ENCODE results near the gene DPP10.

Gene DPP10

DNA sequence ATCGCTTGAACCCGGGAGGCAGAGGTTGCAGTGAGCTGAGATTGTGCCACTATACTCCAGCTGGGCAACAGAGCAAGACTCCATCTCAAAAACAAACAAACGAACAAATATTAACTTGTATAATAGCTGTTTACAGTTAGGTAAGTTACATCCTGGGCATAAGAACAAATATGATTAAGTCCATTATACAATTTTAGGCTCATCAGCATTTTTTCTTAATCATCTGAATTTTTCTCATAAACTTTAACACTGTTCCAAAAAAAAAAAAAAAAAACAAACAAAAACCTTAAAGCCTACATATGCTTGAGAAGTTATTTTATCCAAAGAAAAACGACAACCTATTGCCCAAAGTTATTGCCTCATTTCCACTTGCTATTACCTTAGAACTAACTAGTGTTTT, 1042.5 kb downstream of the DPP10 start:
- DNase-seq = no peak

DNA sequence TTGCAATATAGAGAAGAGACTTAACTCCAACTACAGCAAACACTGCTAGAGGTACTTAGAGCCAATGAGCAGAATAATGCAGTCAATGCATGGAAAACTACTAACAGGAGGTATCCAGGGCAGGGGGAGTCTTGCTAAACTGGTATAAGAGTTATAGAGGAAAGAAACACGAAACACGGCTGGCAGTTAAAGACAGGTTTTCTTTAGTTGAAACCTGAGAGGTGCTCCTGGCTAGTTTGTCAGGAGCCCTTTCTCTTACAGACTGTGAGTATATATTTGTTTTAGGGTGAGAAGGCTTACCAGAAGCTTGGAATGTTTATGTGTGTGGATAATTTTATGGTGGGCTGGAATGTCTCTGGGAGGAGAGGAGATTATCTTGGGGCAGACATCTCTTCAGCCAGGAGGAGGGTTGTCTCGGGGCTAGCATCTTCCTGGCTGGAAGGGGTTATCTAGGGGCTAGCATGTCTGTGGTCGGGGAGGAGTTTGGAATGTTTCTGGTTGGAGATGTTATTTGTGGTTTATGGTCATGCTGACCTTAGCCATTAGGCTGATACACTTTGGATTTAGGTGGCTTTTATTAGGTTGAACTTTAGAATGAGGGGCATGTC, 1048.8 kb downstream of the DPP10 start:
- DNase-seq = no peak

DNA sequence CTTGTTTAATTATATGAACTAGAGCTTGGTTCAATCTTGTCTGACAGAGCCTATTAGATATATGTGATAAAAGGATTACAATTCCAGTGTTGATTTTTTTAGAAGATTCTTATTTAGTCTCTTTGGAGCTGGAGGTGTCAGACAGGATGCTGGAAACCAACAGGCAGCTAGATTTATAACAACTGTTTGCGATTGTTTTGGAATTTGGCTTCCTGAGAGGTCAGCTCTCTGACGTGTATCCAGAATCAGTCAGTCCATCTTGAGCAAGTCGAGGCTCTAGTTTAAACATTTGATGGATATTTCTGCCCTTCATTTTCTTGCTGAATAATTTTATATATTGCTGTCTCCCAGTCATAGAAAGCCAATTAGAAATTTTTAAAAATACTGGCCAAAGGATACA, 1062.9 kb downstream of the DPP10 start:
- no peak for DNase-seq

DNA sequence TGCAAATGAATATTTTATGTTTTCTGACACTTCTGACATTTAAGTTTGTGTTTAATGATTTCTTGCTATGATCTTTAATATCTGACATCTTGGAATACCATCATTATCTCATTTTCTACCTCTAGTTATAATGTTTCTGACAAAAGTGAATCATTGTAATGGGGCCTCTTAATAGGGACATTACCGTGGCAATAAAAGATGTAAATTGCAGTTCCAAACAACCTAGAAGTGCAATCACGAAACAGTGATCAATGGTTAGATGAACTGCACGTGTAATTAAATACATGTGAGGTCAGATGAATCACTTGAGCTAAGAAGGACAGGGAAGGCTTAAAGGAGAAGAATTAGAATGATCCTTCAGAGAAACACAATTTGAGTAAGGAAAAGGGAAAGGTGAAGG, 1078.3 kb downstream of the DPP10 start:
- no peak for DNase-seq

DNA sequence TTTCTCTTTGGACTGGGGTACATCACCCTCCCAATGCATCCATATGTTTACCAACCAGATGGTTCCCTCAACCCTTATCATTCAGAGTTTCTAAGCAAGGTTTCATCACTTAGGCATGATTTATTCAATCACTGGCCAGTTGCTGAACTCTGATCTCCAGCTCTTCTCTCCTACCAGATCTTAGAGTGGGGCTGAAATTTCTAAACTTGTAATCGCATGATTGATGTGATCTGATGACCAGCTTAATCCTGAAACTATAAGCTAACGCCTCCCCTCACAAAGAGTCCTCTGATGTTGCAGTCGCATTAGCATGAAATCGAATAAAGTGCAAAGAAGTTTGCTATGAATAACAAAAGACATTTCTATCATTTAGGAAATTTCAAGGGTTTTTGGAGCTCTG, 1082.0 kb downstream of the DPP10 start:
- no peak for DNase-seq

DNA sequence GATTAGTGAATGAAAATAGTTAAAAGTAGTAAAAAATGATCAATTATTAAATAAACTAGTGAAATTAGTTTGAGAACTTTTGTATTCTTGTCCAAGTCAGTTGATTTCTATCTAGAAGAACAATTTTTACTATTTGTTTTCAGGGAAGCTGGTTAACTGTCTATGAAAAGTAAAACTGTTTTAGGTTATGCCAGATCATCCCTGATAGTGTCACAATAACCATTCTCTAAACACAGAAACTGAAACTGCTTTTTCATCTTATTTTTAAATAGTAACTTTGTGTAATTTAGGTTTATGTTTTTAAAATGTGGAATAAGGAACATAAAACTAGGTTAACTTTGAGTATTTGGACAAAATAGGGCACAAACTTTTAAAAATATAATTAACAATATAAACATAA, 1087.2 kb downstream of the DPP10 start:
- no peak for DNase-seq

DNA sequence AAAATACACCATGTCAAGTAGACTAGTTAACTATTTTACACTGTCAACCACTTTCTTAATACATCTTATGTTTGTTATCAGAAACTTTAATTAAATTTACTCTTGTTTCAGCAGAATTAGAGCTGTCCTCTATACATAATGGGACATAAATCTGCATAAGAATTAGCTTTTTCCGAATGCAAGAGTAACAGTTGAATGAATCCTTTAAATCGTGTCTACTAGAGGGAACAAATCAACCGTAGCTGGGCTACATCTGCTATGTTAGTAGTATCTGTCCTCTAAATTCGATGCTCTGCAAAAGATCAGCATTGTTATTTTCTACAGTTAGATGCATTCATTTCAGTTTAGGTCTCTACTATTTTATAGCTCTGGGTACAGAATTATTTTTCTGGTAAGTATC, 1090.6 kb downstream of the DPP10 start:
- no peak for DNase-seq

DNA sequence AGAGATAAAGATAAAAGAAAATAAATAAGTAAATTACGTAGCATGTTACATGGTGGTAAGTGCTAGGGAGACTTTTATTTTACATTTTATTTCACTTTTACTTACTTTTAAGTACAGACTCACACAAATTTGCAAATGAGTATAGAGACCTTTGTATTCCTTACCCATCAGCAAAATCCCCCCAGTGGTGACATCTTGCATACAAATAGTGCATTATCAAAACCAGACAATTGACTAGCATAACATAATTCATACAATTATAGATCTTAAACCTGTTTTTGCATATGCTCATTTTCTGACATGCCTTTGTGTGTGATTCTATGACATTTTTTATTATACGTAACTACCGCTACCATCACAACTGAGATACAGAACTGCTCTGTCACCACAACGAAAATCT, 1099.4 kb downstream of the DPP10 start:
- DNase-seq = no peak

DNA sequence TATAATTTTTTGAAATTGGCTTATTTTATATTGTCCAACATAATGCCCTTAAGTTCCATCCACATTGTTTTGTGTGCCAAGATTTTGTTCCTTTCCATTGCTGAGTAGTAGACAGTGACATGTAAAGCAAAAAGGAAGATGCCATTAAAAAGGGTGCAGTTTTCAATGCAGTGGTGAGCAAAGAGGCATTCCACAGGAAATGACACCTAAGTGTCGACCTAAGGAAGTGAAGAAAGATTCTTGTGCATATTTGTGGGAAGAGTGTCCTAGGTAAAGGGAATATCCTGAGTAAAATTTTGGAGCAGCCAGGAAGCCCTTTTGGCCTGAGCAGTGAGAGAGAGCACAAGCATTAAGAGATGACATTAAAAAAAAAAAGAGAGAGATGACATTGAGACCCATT, 1099.9 kb downstream of the DPP10 start:
- DNase-seq = no peak

DNA sequence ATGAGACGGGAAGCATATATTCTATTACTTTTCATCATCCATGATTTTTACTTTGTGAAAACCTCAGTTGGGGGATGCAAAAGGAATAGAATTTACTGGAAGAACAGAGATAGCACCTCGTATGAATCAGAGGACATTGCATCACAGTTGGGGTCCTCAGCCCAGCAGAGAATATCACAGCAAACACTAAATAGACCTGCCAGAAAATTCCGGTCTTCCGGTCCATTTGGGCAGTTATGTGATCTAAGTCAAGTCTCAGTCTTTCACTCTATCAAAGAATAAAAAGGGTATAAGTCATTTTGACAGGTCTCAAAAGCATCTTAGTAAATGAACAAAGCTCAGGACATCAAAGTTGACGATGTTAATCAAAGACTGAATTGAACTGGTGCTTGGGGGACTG, 1100.6 kb downstream of the DPP10 start:
- DNase-seq = no peak

DNA sequence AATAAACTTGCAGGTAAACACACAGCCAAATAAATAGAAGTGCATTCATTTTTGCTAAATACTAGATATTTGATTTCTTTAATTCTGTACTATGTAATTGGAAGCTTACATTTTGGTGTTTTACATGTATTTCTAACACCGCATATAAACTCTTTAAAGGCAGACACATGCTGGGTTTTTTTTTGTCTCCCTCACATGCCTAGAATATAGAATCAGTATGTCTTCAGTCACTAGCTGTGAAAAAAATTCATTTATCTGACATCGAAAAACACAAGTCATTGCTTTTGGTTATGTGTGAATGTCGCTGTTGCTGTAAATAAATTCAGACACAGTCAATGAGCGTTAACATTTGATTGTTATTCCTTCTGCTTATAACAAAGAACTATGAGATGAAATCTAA, 1101.0 kb downstream of the DPP10 start:
- DNase-seq = no peak

DNA sequence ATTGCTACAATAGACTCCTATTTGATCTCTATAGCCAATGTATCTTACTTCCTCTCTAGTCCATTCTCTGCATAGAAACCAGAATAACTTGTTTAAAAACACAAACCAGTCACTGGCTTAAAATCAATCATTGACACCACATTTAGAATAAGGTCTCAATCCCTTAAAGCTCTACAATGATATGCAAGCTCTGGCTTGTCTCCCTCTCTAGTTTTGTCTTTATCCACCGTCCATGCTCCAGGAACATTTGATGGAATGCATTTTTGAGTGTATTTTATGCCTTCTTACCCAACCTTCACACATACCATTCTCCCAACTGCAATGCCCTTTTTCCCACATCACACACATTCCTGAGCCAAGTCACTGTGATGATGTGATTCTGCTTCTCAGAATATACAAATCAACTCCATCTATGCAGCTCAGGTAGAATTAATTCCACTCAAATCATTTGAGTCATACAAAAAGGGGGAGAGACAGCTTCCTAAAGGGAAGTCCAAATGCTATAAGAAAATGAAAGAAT, 1107.2 kb downstream of the DPP10 start:
- DNase-seq = no peak

DNA sequence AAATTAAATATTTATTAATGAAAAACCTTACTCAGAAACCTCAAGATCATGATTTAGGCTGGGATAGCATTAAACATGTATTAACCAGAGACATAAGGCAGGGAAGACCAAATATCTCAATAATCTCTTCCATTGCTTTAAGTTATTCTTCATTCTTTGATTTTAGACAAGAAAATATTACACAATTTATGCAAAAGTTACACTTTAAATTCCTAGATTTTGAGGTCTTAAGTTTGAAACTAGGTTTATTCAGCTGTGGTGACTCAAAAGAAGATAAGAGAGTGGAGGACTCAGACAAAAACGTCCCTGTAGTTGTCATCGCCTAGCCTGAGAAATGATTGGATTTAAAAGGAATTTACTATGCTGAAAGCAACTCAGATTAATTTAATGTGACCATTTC, 1110.3 kb downstream of the DPP10 start:
- DNase-seq = no peak

DNA sequence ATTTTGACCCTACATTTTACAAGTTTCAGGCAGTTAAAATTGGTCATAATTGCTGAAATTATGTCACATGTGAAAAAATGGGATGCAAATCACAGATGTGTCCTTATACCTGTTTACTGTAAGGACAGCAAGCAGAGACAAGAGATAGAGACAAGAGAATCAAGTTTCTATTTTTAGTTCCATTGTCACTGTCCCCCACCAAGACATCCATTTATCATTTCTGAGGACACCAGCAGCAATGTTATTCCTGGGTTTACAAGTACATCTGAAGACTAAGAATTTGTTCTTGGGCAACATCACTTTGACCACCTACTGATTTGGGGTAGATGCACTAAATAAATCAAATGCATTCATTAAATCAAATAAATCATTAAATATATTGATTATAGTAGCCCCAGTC, 1111.7 kb downstream of the DPP10 start:
- no peak for DNase-seq

DNA sequence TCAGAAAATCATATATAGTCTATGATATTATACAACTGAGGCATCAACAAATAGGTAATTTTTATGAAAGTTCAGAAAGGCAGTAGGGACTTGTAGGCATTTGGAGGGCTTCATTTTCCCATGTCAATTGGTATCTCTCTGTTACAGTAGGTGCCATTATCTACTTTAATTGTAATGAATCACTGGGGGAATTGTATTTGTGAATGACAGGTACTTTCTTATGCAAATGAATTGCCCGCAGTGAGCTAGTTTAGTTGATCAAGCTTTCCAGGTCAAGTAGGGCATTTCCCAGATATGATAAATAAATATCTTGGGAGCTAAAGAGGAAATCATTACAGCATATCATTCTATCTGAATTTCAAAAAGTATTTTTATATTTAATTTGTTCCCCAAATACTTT, 1116.3 kb downstream of the DPP10 start:
- no peak for DNase-seq

DNA sequence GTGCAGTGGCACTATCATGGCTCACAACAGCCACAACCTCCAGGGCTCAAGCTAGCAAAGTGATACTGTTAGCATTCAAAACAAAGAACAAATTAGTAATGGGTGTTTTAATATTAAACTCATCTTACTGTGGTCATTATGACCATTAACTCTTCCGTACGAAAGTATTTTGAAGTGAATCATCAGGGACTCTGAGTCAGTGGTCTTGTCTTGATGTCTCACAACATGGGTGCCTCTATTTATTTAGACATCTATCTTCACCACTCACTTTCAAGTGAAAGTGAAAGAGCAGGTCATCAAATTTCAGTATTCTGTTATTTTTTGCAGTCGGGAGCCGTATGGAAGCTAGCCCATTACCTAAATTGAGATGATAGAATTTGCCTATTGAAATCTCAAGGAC, 1118.2 kb downstream of the DPP10 start:
- no peak for DNase-seq

DNA sequence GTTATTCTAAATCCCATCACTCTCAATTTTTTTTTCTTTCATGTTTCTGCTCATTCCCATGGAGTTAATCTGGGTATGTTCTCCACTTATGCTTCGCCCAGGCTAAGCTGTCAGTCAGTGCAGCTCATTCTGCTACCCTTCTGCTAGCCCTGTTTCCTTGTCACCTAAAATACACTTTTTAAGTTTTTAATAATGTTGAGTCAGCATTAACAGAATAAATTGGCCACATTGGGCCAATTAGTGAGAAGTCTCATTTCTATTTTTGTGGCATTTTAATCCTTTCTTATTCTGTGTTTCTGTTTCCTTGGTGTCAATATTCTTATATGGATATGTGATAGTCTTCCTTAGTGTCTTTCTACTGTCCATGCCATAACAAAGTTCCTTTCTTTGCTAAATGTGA, 1126.2 kb downstream of the DPP10 start:
- DNase-seq = no peak

DNA sequence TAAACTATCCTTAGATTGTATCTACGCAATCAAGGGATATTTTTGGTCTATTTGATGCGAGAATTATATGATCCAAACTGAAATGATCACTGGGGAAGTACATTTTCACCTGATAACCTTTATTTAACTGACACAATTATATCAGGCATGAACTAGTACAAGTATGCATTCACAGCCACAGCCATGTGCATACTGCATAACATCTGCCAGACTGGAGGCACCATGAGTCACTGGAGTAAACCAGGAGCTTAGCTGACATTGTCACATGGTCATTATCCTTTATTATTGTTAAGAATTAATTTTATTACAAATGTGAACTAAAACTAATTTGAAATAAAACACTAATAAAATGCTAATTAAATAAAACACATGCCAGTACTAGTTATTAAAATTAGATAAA, 1127.1 kb downstream of the DPP10 start:
- no peak for DNase-seq

DNA sequence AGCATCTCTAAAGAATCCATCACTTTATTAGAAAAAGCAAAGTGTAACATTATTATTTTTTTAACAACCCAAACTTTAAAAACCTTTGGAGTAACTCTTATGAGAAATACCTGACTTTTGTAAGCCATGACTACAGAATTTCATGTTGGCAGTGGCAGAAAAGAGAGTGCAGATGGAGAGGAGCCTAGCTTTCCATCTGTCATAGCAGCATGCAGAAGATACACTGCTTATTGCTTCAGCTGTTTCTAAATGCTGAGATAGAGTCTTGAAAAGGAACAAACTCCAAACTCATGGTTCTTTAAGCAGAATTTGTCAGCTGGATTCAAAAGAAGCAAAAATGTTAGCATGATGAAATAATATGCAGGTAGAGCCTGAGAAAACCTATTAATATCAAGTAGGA, 1130.3 kb downstream of the DPP10 start:
- DNase-seq = no peak

DNA sequence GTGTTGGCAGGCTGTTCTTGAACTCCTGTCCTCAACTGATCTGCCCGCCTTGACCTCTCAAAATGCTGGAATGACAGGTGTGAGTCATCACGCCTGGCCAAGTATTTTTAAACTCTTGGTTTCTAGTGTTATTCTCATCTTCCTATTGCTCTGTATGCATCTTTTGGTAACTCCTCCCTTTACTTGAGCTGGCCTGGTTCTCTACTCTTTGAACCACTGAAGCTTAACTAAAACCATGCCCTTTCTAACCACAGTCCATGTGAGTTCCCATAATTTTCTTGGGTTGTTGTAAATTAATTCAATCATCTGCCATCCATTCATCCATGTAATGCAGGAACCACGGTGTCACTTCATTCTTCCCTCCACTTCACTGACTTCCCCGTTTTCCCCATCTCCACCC, 1131.3 kb downstream of the DPP10 start:
- no peak for DNase-seq

DNA sequence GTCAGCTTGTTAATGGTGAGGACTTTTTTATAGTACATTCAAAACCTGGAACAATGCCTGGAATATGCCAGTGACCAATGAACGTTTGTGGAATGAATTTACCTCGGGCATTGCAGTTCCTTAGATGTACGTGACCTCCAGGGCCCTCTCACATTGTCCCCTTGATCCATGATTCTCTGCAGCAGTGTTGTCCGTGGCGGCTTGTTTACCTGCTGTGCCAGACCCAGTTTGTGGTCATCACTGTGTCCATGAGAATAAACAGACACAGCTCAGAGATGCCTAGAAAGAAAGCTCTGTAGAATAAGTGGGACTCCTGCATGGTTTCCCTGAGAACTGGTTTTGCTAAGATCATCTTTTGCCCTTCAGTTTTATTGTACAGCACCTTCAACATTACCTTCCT, 1132.2 kb downstream of the DPP10 start:
- no peak for DNase-seq

DNA sequence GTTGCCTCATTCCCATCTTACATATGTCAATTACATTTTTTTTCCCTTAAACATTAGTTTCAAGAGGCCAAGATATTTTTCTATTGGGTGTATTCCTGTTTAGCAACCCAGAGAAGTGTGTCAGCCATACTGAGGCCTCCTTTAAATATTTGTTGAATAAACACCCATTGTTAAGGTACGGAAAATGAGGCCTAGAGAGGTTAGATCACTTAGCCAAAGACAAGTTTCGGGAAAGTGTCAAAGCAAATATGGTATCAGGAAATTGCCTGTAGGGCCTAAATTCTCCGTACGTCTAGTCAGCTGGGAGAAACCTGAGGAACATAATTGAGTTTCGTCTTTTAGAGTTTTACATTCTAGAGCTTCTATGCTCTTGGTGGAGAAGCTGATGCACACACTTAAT, 1138.3 kb downstream of the DPP10 start:
- no peak for DNase-seq

DNA sequence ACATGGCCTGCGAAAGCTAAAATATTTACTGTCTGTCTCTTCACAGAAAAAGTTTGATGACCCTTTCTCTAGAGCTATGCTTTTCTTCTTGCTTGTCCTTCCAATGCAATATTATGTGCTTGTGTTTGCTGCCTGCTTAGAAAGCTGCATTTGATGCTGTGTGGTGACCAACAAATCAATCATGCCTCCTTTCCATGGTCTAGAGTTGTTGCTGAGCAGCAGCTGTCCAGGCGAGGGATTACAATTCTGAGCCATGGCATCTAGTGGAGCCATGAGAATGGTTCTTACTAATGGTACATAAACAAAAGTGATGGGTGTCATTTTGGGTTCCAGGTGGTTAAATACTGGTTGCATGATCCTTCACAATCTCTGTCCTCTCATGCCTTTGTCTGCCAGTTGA, 1142.1 kb downstream of the DPP10 start:
- no peak for DNase-seq

DNA sequence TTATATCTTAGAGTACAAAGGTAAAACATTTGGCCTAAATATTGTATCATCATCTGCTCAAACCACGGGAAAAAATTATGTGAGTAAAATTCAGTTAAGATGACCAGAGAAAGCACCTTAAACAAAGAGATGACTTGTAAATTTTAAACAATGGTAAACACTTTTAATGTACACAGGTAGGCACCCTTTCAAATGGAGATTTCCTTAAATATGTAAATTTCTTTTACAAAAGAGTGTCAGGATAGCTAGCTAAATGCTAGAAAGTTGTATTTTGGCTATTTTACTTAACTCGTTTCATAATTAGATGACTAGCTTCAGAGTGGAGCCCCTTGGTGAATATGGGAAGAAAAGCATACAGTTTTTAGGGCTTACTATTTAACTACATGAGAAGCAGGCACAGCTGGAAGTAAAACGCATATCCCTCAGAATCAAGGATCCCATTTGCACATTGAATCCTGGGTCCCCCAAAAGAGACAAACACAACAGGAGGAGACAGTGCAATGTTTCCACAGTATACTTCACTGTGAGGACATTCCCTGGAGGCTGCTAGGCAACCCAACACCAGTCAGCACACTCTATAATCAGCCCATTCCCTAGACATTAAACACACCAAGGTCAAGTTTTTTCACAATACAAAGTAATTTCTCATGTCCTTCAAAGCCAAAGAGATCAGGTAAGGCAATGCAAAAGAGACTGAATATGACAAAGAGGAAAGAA, 1154.4 kb downstream of the DPP10 start:
- DNase-seq = no peak

DNA sequence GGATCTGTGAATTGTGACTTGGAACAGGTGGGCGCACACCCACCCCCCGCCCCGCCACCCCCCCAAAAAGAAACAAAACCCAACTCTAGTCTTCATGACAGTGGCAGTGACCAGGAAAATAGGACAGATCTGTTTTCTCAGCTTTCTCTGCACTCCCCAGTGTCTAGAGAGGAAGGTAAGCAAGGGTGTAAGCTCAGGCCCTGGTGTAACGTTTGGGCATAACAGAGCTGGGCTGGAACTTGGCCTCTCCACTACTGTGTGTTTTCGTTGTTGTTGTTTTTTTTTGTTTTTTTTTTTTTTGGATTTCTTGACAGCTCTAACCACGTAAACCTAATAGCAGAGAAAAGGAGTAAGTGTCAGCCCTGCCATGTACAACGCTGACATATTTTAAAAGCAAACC, 1160.8 kb downstream of the DPP10 start:
- no peak for DNase-seq
